Inferior parietal cortex (tissue), 1 donor: ENCODE results near the gene SORCS2.

Source experiments
- DNase-seq: peaks from one replicate; pipeline ENCODE4 v3.0.0-alpha.2; 2016; ENCODE audit errors: extremely low spot score

The SORCS2 gene

DNA sequence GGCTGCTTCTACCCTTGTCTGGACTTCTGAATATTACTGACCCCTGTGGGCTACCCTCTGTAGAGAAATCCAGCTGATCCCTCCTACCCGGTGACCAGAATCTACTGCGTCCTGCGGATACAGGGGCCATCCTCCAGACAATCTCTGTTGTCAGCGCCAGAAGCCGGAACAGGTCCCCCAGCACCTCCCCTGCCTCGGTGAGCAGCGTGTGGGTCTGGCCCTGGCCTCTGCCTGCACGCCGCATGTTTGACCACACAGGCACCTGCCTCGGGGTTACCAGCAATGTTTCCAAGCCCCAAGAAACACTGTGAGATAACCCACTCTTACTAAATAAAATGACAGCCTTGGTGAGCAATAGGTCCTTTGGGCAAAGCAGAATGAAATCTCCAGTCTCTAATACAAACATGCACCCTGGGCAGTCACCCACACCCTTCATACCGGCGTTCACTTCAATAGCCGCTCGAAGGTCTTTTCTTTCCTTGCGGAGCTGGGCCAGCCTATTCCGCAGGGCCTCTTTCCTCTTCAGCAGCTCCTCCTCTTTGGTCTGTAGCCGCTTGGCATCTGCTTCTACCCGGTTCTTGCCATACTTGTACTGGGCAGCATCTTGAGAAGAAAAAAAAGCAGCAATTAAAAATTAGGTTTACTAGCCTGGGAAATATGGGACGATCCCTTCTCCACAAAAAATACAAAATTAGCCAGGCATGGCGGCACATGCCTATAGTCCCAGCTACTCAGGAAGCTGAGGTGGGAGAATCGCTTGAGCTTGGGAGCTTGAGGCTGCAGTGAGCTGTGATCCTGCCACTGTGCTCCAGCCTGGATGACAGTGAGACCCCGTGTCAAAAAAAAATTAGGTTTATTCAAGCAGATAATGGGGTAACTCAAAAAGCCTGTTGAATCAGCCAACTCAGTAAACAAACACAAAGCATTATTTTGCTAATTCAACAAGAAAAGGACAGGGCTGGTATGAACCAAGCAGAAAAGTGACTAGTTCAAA lies 582.3 kb downstream of the SORCS2 start:
- DNase-seq: no peak

GRCh38 chr4:7775396-7775795 lies 583.1 kb downstream of the SORCS2 start:
- DNase-seq: no peak

GRCh38 chr4:7777017-7777710 lies 584.8 kb downstream of the SORCS2 start:
- DNase-seq: no peak

- no peak for DNase-seq
Observed at GRCh38 chr4:7777871-7778509, 585.7 kb downstream of the SORCS2 start.

- DNase-seq: no peak
Observed at GRCh38 chr4:7778510-7779431, 586.4 kb downstream of the SORCS2 start.

DNA sequence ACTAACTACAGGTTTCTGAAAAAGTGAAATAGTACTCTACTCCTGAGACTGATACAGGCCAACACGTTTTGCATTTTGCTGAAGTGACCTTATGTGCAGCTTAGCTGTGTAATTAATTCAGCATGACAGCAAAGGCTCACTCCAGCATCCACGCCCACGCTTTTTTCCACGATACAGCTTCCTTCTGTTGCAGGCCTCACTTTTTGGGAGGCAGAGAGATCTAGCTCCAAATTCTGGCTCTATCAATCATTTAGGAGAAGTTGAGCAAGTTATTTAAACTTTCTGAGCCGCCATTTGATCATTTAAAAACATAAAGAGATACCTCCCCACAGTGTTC lies 587.1 kb downstream of the SORCS2 start:
- DNase-seq: no peak

DNA sequence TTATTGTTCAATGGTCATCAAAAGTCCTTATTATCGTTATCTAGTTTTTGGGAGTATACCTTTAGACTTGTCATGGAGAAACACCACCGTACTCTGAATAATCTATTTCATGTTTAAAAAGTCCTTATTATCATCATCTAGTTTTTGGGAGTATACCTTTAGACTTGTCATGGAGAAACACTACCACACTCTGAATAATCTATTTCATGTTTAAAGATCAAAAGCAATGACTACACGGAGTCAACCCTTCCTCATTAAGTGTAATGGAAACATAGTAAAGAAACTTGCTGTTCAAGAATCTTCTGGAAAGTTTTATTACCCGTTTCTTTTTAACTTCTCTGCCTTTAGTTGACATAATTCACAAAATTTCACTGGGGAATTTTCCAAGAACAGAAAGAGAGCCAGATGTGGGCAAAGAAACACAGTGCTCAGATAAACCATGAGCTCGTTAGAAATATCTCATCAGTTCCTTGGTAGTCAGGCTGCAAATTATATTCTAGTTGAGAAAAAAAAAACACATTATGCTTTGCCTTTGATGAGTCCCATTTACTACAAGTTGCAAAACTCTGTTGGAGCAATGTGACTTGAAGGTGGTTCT lies 588.5 kb downstream of the SORCS2 start:
- DNase-seq: no peak

DNA sequence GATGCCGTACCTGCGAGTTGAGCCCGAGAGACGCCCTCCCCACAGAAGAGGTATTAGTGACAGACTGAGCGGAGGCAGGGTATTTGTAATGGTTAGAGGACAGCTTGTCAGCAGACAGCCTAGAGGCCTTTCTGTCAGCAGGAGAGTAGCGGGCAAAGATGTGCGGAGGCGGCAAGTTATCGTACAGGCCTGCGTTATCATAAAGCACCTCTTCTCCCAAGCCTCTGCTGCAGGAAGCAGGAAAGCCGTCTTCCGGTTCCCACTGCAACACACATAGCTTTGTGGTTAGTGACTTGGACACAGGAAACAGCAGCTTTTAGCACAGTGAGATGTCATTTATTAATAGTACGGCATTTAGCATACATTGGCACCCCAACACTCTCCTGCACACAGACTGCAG lies 589.0 kb downstream of the SORCS2 start:
- no peak for DNase-seq

GRCh38 chr4:7781993-7782392 lies 589.7 kb downstream of the SORCS2 start:
- DNase-seq: no peak

DNA sequence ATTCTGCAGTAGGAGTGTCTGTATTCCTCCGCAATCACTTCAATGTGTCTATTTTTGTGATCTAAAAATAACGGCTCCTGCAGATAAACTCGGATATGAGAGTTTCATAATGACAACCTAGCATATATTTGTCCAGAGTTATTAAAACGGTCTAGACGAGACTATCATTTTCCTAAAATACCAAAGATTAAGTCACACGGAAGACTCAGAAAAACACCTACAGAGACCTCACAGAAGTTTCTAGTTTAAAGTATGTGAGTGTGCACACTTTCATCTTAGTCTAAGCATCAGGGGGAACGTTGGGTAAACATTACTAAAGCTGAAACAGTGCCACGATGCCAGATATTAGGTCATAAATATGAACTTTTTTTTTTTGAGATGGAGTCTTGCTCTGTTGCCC lies 590.4 kb downstream of the SORCS2 start:
- no peak for DNase-seq

DNA sequence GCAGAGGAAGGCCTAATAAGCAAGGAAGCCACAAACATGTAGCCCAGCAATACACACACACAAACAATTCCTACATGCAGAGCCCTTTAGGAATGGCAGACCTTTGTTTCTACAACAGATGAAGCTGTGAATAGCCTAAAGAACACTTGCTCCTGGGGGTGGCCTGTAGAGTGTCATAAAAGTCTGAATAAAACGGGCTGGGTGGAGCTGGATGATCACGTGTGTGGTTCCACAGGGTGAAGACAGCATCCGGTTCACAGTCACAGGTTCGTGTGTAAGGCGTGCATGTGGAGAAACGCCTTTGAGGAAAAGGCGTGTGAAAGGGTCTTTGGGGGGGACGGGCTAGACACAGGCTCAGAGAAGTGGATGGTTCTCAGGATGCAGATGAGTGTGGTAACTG lies 591.2 kb downstream of the SORCS2 start:
- no peak for DNase-seq

DNA sequence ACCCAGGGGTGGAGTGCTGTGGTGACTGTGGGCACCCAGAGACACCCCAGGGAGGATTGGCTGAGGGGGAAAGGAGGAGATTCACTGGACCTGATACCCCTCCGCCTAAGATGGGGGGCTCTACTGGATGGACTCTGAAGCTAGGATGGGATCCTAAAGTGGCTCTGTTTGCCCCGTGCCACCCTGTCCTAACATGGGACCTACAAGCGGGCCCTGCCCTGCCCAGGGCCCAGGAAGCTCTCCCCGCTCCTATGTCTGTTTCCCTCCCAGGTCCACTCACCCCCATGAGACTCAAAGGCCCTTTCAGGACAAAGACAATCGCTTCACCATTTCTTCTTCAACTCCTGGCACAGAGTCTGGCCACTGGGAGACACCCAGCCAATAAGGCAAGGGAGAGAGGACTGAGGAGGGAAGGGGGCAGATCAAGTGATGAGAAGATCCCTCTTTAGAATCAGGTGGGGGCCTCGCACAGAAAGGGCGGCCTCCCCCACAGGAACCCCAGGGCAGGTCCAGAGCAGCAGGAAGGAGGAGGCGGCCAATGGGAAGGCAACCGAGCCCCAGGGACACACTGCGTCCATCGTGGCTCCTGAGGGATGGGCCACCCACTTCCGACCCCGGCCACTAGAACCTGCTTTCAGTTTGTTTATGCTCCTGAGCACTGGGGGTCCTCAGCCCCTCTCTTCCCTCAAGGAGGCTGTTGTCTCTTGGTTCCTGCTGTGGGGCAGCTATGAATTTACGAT lies 592.0 kb downstream of the SORCS2 start:
- DNase-seq: no peak

GRCh38 chr4:7785017-7785416 lies 592.7 kb downstream of the SORCS2 start:
- DNase-seq: no peak

- no peak for DNase-seq
Observed at GRCh38 chr4:7786040-7786439, 593.7 kb downstream of the SORCS2 start.

- no peak for DNase-seq
Observed at GRCh38 chr4:7786517-7786916, 594.2 kb downstream of the SORCS2 start.

DNA sequence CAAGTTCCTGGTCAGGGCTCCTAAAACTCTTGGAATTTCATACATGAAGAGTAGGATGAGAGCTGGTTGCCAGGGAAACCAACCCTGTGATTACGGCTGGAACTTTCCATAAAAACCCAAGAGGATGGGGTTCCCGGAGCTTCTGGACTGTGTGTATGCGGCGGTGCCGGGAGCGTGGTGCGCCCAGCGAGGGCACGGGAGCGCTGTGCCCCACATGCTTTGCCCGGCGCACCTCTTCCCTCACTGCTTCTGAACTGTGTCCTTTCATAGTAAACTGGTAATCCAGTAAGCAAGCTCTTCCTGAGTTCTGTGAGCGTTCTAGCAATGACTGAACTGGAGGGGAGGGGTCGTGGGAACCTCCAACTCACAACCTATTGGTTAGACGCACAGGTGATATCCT lies 594.7 kb downstream of the SORCS2 start:
- no peak for DNase-seq

GRCh38 chr4:7787681-7788141 lies 595.4 kb downstream of the SORCS2 start:
- DNase-seq: no peak

GRCh38 chr4:7788193-7788592 lies 595.9 kb downstream of the SORCS2 start:
- no peak for DNase-seq

- DNase-seq: no peak
Observed at GRCh38 chr4:7788694-7789425, 596.5 kb downstream of the SORCS2 start.

GRCh38 chr4:7790023-7790422 lies 597.7 kb downstream of the SORCS2 start:
- no peak for DNase-seq
